MM.1S (cell line): ENCODE data around the gene CA10.

Source experiments
- DNase-seq: peaks from one replicate; pipeline ENCODE4 v3.0.0-alpha.2; 2015
- H2AFZ ChIP-seq: fragments of 300-600 bp; sonication (generic); 2 replicates; pipeline ENCODE4 v1.6.0; 2016; ENCODE audit warnings: antibody characterized with exemption, low read length
- H3F3A ChIP-seq: fragments of 300-600 bp; sonication (generic); 2 replicates; pipeline ENCODE4 v1.6.1; 2016; ENCODE audit warnings: mild to moderate bottlenecking, antibody characterized with exemption, low read length, moderate library complexity, mixed read lengths; ENCODE audit not compliant: insufficient read depth
- H3K27ac ChIP-seq: fragments of 300-600 bp; sonication (generic); 2 replicates; pipeline ENCODE4 v1.5.1; 2016; ENCODE audit warnings: mild to moderate bottlenecking, low read length
- H3K27me3 ChIP-seq: fragments of 300-600 bp; sonication (generic); replicated peaks from 2 replicates; pipeline ENCODE4 v1.6.0; 2016; ENCODE audit warnings: low read length; ENCODE audit not compliant: insufficient read depth
- H3K36me3 ChIP-seq: fragments of 300-600 bp; sonication (generic); replicated peaks from 2 replicates; pipeline ENCODE4 v1.6.1; 2016; ENCODE audit warnings: mild to moderate bottlenecking, low read length, mixed read lengths; ENCODE audit not compliant: insufficient read depth
- H3K4me1 ChIP-seq: fragments of 300-600 bp; sonication (generic); 2 replicates; pipeline ENCODE4 v1.6.1; 2016; ENCODE audit warnings: low read length, mixed read lengths
- H3K4me2 ChIP-seq: fragments of 300-600 bp; sonication (generic); 2 replicates; pipeline ENCODE4 v1.6.0; 2016; ENCODE audit warnings: low read depth, low read length
- H3K4me3 ChIP-seq: fragments of 300-600 bp; sonication (generic); 2 replicates; pipeline ENCODE4 v1.5.1; 2016; ENCODE audit warnings: low read length, mixed read lengths
- H3K79me2 ChIP-seq: fragments of 300-600 bp; sonication (generic); 2 replicates; pipeline ENCODE4 v1.6.1; 2016; ENCODE audit warnings: mixed run types, low read length, mixed read lengths
- H3K9ac ChIP-seq: fragments of 300-600 bp; sonication (generic); 2 replicates; pipeline ENCODE4 v1.6.1; 2016; ENCODE audit warnings: low read length, mixed read lengths
- H3K9me2 ChIP-seq: fragments of 300-600 bp; sonication (generic); replicated peaks from 2 replicates; pipeline ENCODE4 v1.6.1; 2016; ENCODE audit warnings: mild to moderate bottlenecking, low read length, mixed read lengths; ENCODE audit not compliant: insufficient read depth
- H3K9me3 ChIP-seq: fragments of 300-600 bp; sonication (generic); replicated peaks from 2 replicates; pipeline ENCODE4 v1.6.1; 2016; ENCODE audit warnings: mild to moderate bottlenecking, low read length, mixed read lengths; ENCODE audit not compliant: insufficient read depth
- H4K20me1 ChIP-seq: fragments of 300-600 bp; sonication (generic); 2 replicates; pipeline ENCODE4 v1.6.1; 2016; ENCODE audit warnings: mild to moderate bottlenecking, low read length, moderate library complexity, mixed read lengths; ENCODE audit not compliant: insufficient read depth
- EZH2 ChIP-seq: fragments of 300-600 bp; sonication (generic); optimal IDR thresholded peaks from 2 replicates; pipeline ENCODE3; 2017; ENCODE audit warnings: low read depth, mild to moderate bottlenecking, antibody characterized with exemption, low read length, mixed read lengths
- EZH2phosphoT487 ChIP-seq: fragments of 300-600 bp; sonication (generic); IDR thresholded peaks from 2 replicates; pipeline ENCODE4 v1.6.1; 2018; ENCODE audit warnings: antibody characterized with exemption, low read length
- TF ChIP-seq, protein P1 (sequence below): fragments of 300-600 bp; sonication (generic); IDR thresholded peaks from 2 replicates; pipeline ENCODE4 v1.5.1; 2016; ENCODE audit warnings: antibody characterized with exemption, low read length, mixed read lengths

CA10 gene

DNA sequence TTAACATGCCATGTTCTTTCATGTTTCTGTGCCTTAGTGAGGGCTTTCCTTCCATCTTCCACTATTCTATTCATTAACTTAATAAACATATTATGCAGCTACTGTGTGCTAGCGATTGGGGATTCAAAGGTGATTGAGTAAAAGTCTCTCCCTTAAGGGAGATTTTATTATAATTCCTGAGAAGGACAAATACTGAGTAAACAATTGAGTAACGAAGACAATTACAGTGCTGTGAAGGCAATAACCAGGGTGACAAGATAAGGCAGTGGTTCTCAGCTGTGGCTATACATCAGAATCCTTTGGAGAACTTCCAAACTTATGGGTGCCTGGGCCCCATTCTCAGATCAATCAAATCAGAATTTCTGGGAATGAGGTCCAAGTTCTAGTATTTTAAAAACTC, 353.3 kb downstream of the CA10 start:
- H3F3A ChIP-seq, result no peaks in the 10 kb centered on the region
- DNase-seq, result no peak
- no peaks in the 10 kb centered on the region for H3K9me2 ChIP-seq
- H3K36me3 ChIP-seq, result no peaks in the 10 kb centered on the region
- no peak for TF ChIP-seq EZH2
- no peak for TF ChIP-seq EZH2phosphoT487
- no peak overlapping the region for H3K27ac ChIP-seq
- no peaks in the 10 kb centered on the region for H3K9me3 ChIP-seq
- H2AFZ ChIP-seq, result no peak overlapping the region
- no peak overlapping the region for H3K4me2 ChIP-seq
- no peak overlapping the region for H3K9ac ChIP-seq
- no peak overlapping the region for H3K4me3 ChIP-seq
- H3K79me2 ChIP-seq, result no peaks in the 10 kb centered on the region
- H3K27me3 ChIP-seq, result no peaks in the 10 kb centered on the region
- no peaks in the 10 kb centered on the region for H4K20me1 ChIP-seq
- H3K4me1 ChIP-seq, result no peaks in the 10 kb centered on the region

DNA sequence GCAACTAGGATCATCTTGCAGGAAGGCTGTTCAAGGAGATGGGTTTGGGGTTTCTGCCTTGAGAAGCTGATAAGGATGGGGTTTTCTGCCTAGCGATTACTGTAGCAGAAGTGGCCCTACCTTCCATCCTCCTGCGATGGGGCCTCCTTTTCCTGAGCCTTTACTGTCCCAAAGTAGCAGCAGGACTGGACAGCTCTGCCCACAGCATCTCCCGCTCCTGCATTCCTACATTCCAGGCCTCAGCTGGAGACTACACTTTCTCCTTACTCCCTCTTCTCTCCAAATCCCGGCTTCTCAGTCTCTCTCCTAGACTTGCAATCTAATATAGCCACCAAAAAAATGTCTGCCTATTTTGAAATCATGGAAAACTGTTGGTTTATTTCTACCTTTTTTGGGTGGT, 355.4 kb downstream of the CA10 start:
- Histone ChIP-seq H3K27me3 (no peaks in the 10 kb centered on the region), H3K9ac (no peak overlapping the region), H3K9me2 (no peaks in the 10 kb centered on the region), H3F3A (no peaks in the 10 kb centered on the region), H3K4me3 (no peak overlapping the region), H3K79me2 (no peaks in the 10 kb centered on the region), H2AFZ (no peak overlapping the region), H3K4me2 (no peak overlapping the region), H3K9me3 (no peaks in the 10 kb centered on the region), H4K20me1 (no peaks in the 10 kb centered on the region), H3K36me3 (no peaks in the 10 kb centered on the region), H3K27ac (no peak overlapping the region), H3K4me1 (no peaks in the 10 kb centered on the region)
- no peak for DNase-seq
- TF ChIP-seq EZH2 (no peak), EZH2phosphoT487 (no peak)
- TF ChIP-seq, protein P1, sequence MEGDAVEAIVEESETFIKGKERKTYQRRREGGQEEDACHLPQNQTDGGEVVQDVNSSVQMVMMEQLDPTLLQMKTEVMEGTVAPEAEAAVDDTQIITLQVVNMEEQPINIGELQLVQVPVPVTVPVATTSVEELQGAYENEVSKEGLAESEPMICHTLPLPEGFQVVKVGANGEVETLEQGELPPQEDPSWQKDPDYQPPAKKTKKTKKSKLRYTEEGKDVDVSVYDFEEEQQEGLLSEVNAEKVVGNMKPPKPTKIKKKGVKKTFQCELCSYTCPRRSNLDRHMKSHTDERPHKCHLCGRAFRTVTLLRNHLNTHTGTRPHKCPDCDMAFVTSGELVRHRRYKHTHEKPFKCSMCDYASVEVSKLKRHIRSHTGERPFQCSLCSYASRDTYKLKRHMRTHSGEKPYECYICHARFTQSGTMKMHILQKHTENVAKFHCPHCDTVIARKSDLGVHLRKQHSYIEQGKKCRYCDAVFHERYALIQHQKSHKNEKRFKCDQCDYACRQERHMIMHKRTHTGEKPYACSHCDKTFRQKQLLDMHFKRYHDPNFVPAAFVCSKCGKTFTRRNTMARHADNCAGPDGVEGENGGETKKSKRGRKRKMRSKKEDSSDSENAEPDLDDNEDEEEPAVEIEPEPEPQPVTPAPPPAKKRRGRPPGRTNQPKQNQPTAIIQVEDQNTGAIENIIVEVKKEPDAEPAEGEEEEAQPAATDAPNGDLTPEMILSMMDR, result no peak

DNA sequence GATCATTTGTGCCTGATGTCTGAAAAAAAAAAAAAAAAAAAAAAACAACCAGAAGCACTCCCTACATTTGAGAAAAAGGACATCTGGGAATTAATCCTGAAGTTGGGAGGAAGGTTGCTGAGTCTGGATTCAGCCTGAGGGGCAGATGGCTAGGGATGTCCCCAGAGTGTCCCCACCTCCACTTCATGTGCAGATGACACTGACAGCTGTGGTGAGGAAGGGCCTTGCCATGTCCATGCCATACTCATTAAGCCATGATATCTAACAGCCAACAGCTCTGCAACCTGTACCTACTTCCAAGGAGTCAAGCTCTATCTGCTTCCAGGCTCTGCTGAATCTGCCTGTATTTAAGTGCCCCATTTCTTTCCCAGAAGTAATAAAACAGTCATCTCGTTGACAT, 356.0 kb downstream of the CA10 start:
- Histone ChIP-seq H3K4me1 (no peaks in the 10 kb centered on the region), H3K4me3 (no peak overlapping the region), H3F3A (no peaks in the 10 kb centered on the region), H3K9me2 (no peaks in the 10 kb centered on the region), H3K27ac (no peak overlapping the region), H3K9ac (no peak overlapping the region), H3K4me2 (no peak overlapping the region), H4K20me1 (no peaks in the 10 kb centered on the region), H3K36me3 (no peaks in the 10 kb centered on the region), H3K79me2 (no peaks in the 10 kb centered on the region), H3K27me3 (no peaks in the 10 kb centered on the region), H2AFZ (no peak overlapping the region), H3K9me3 (no peaks in the 10 kb centered on the region)
- no peak for TF ChIP-seq EZH2
- no peak for TF ChIP-seq EZH2phosphoT487
- TF ChIP-seq, protein P1, result no peak
- DNase-seq, result no peak

DNA sequence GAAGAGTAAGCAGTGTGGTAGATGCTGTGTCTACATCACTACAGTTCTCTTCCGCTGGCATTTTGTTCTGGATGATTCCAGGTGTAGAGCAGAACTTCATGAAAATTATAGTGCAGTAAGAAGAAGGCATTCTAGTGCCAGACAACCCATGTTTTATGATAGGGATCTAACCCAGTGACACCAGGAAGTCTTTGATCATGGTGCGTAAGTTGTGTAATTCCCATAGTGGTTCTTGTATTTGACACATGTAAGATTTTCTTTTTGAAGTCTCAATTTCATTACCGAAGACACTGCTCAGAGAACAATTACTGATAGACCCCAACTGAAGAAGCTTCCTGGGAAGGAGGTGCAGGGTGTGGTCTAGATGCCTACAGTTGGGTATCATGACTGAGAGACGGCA, 356.9 kb downstream of the CA10 start:
- H3K79me2 ChIP-seq, result no peaks in the 10 kb centered on the region
- H3K4me2 ChIP-seq, result no peak overlapping the region
- H4K20me1 ChIP-seq, result no peaks in the 10 kb centered on the region
- DNase-seq, result no peak
- H2AFZ ChIP-seq, result no peak overlapping the region
- H3K9me3 ChIP-seq, result no peaks in the 10 kb centered on the region
- H3K36me3 ChIP-seq, result no peaks in the 10 kb centered on the region
- H3K27me3 ChIP-seq, result no peaks in the 10 kb centered on the region
- H3F3A ChIP-seq, result no peaks in the 10 kb centered on the region
- H3K4me3 ChIP-seq, result no peak overlapping the region
- H3K4me1 ChIP-seq, result no peaks in the 10 kb centered on the region
- H3K9ac ChIP-seq, result no peak overlapping the region
- no peaks in the 10 kb centered on the region for H3K9me2 ChIP-seq
- TF ChIP-seq, protein P1, result no peak
- TF ChIP-seq EZH2 (no peak), EZH2phosphoT487 (no peak)
- H3K27ac ChIP-seq, result no peak overlapping the region
